Measurements from ENCODE around the gene CAVIN2.

Gene CAVIN2

DNA sequence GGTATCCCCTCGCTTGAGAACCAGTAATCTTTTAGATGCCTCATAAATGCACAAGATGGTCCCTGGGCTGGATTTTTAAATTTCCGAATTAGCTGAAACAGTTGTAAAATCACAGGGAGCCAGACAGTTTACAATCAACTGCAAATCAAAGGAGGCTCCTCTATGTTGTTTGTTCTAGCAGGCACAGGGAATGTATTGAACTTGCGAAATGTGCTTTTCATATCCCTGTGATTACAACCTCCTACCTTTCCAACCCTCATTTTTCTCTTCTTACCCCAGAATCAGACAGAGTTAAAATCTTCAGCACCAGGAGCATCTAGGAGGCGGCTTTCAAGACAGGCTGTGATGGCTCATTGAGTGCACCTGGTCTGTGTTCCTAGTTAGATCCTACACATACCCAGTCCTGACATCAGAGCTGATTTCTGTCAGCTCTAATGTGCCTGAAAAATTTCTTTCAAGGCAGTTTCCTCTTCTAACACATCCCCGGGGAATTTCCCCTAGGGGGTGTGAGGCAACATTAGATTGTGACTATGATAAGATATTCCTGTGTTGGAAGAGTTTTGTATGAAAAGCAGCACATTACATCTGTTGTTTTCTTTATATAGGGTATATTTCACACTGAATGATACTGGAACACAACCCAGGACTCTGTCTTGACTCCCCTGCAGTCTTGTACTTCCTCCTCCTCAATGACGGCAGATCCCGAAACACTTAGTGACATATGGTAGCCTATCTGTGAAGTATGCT lies 17.9 kb upstream of the CAVIN2 start:
- Mint-ChIP-seq H3K27ac (peak overlapping the region; percentile 72 to 98 (median 97)), H3K36me3 (ENCODE audit: low read depth) (no peaks in the 10 kb centered on the region), H3K27me3 (ENCODE audit: low read depth) (no peaks in the 10 kb centered on the region), H3K9me3 (peaks cover 4% of the 10 kb centered on the region), H3K4me1 (peaks cover 51% of the 10 kb centered on the region), H3K4me3 (no peak overlapping the region)
- TF ChIP-seq, protein P1, sequence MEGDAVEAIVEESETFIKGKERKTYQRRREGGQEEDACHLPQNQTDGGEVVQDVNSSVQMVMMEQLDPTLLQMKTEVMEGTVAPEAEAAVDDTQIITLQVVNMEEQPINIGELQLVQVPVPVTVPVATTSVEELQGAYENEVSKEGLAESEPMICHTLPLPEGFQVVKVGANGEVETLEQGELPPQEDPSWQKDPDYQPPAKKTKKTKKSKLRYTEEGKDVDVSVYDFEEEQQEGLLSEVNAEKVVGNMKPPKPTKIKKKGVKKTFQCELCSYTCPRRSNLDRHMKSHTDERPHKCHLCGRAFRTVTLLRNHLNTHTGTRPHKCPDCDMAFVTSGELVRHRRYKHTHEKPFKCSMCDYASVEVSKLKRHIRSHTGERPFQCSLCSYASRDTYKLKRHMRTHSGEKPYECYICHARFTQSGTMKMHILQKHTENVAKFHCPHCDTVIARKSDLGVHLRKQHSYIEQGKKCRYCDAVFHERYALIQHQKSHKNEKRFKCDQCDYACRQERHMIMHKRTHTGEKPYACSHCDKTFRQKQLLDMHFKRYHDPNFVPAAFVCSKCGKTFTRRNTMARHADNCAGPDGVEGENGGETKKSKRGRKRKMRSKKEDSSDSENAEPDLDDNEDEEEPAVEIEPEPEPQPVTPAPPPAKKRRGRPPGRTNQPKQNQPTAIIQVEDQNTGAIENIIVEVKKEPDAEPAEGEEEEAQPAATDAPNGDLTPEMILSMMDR (IDR thresholded peaks at IDR 0.05; ENCODE audit: unreplicated experiment in 3 of 3): no peak

DNA sequence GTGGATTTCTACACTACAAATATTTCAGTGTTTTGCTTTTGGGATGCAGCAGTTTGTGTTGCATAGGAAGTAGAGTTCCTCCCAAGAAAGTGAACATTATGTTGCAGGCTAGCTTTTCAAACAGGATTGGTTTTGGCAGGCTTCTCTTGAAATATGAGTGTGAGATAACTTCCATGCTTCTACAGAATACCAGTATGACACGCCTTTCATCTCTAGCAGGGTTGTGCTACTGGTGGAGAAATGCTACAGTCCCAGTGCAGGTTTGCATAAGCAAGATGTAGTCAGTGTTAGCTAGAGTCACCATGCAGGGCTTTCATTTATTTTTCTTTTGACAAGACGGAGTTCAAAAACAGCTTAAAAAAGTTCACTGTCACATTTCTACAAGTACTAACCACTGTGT lies 17.1 kb upstream of the CAVIN2 start:
- Mint-ChIP-seq H3K9me3 (peaks cover 4% of the 10 kb centered on the region), H3K27me3 (ENCODE audit: low read depth) (no peaks in the 10 kb centered on the region), H3K27ac (peak overlapping the region; percentile 92 to 98 (median 97))

GRCh38 chr2:191862156-191862775 lies 15.4 kb upstream of the CAVIN2 start:
- TF ChIP-seq, protein P1 (IDR thresholded peaks at IDR 0.05; ENCODE audit: unreplicated experiment in 3 of 3): no peak
- Mint-ChIP-seq H3K4me1 (peaks cover 47% of the 10 kb centered on the region), H3K9me3 (peaks cover 4% of the 10 kb centered on the region), H3K27ac (peak overlapping the region in 2 of 3 experiments; percentile 15 to 68), H3K4me3 (no peak overlapping the region), H3K36me3 (ENCODE audit: low read depth) (no peaks in the 10 kb centered on the region), H3K27me3 (ENCODE audit: low read depth) (no peaks in the 10 kb centered on the region)

More for the DNA sequence above, 17.1 kb upstream of the CAVIN2 start:
- TF ChIP-seq, protein P1 (IDR thresholded peaks at IDR 0.05; ENCODE audit: unreplicated experiment in 3 of 3): no peak
- Mint-ChIP-seq H3K4me1 (peaks cover 51% of the 10 kb centered on the region), H3K36me3 (ENCODE audit: low read depth) (no peaks in the 10 kb centered on the region), H3K4me3 (no peak overlapping the region)

DNA sequence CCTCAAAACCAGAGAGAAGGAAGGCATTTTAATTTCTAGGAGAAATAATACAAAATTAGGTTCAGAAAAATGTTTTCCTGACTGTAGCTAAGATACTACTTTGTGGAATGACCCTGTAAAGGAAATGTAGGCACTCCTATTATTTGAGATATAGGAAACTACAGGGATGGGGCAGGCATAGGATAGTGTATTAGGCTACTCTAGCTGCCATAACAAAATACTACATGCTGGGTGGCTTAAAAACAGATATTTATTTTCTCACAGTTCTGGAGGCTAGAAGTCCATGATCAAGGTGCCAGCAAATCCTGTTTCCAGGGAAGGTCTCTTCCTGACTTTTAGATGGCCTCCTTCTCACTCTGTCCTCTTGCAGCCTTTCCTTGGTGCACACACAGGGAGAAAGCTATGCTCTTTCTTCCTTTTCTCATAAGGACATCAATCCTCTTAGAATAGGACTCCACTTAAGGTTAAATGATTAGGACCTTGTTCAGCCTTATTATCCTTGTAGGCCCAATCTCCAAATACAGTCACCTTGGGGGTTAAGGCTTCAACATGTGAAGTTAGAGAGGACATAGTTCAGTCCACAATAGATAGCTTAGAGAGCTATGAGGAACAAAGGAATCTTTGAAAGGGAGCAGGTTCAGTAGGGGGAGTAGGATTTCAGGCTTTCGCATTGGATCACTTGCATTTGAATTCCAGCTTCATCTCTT lies 14.0 kb upstream of the CAVIN2 start:
- no peaks in the 10 kb centered on the region for H3K27me3 Mint-ChIP-seq (ENCODE audit: low read depth)
- H3K4me3 Mint-ChIP-seq: no peak overlapping the region
- peaks cover 34% of the 10 kb centered on the region for H3K4me1 Mint-ChIP-seq
- H3K36me3 Mint-ChIP-seq (ENCODE audit: low read depth): no peaks in the 10 kb centered on the region
- H3K27ac Mint-ChIP-seq: peak overlapping the region in 2 of 3 experiments; percentile 3 to 34
- peaks cover 4% of the 10 kb centered on the region for H3K9me3 Mint-ChIP-seq
- TF ChIP-seq, protein P1 (IDR thresholded peaks at IDR 0.05; ENCODE audit: unreplicated experiment in 3 of 3): no peak

DNA sequence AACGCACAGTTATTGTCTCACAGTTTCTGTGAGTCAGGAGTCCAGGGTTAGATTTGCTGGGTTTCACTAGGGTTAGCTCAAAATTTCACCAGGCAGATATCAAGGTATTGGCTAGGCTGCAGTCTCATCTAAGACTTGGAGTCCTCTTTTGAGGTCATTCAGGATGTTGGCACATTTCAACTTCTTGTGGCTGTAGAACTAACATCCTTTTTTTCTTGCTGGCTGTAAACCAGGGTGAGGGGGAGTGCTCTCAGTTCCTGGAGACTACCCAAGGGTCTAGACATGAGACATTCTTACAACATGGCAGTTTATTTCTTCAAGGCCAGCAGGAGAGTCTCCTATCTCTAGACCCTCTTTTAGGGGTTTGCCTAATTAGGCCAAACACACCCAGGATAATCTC lies 12.8 kb upstream of the CAVIN2 start:
- Mint-ChIP-seq H3K27ac (no peak overlapping the region), H3K4me1 (peaks cover 33% of the 10 kb centered on the region), H3K4me3 (no peak overlapping the region), H3K9me3 (peaks cover 4% of the 10 kb centered on the region), H3K36me3 (ENCODE audit: low read depth) (no peaks in the 10 kb centered on the region), H3K27me3 (ENCODE audit: low read depth) (no peaks in the 10 kb centered on the region)
- TF ChIP-seq, protein P1 (IDR thresholded peaks at IDR 0.05; ENCODE audit: unreplicated experiment in 3 of 3): no peak
